Upper lobe of left lung (tissue), 6 donors: ENCODE measurements around the gene DPEP2. TPM values are rescaled to one million over a fixed set of nuclear protein-coding genes. Genes with fewer than 3 reads are reported as not detected.
A peak's percentile ranks its signal among the peaks of the same experiment; 100 is the strongest.

ENCODE experiments used
- ATAC-seq, 2 donors: fragments of 200-7000 bp; cut with Tn5 transposase; one replicate each; pipeline ENCODE4 v1.9.1; 2022; ENCODE audit warnings: mild to moderate bottlenecking in 2 of 2, moderate library complexity in 2 of 2; ENCODE audit not compliant: low FRiP score in 2 of 2
- DNase-seq, 2 donors: peaks; one replicate each; pipeline ENCODE4 v3.0.0-alpha.2; 2019 to 2020
- H3K27ac ChIP-seq, 4 donors: fragments of 200-600 bp; sonication (generic); one replicate each; pipeline ENCODE4 v1.5.1; 2016 to 2019
- H3K27me3 ChIP-seq, 4 donors: fragments of 200-600 bp; sonication (generic); one replicate each; pipeline ENCODE4 v1.5.1; 2017 to 2019
- H3K36me3 ChIP-seq, 4 donors: fragments of 200-600 bp; sonication (generic); one replicate each; pipeline ENCODE4 v1.5.1; 2016 to 2019
- H3K4me1 ChIP-seq, 4 donors: fragments of 200-600 bp; sonication (generic); one replicate each; pipeline ENCODE4 v1.5.1; 2018 to 2019
- H3K4me3 ChIP-seq, 4 donors: fragments of 200-600 bp; sonication (generic); one replicate each; pipeline ENCODE4 v1.5.1; 2017 to 2019; ENCODE audit warnings: mild to moderate bottlenecking in 2 of 4, moderate library complexity in 1 of 4
- H3K9me3 ChIP-seq, 4 donors: fragments of 200-600 bp; sonication (generic); one replicate each; pipeline ENCODE4 v1.5.1; 2018 to 2019
- EP300 ChIP-seq, 4 donors: sonication (generic); formaldehyde crosslinking; IDR thresholded peaks; one replicate each; pipeline ENCODE4 v1.5.1; 2017; ENCODE audit warnings: antibody characterized with exemption in 4 of 4, control low read depth in 2 of 4
- POLR2A ChIP-seq, 4 donors: fragments of 450-650 bp; IDR thresholded peaks; one replicate each; pipeline ENCODE4 v1.5.1; 2016 to 2017; ENCODE audit warnings: antibody characterized with exemption in 4 of 4, mild to moderate bottlenecking in 2 of 4
- POLR2AphosphoS5 ChIP-seq, 2 donors: sonication (generic); formaldehyde crosslinking; IDR thresholded peaks; one replicate each; pipeline ENCODE4 v1.5.1; 2017; ENCODE audit warnings: antibody characterized with exemption in 2 of 2
- WGBS, 2 donors: methylation state at CpG; one replicate each; pipeline ENCODE4 v1.1.5; 2017 to 2018; 5-methylcytosine and 5-hydroxymethylcytosine counted together
- total RNA-seq, 6 donors: library from RNA; depleted of rRNA in 4 of 6; stranded (reverse); fragments of >200 nt in 4 of 6; gene quantifications; one replicate each; pipeline versions ENCODE4 v1.1.0 to v1.2.1, GENCODE V29; 2016 to 2021
- TF ChIP-seq, protein P1 (sequence below), 6 experiments: fragments of 450-650 bp in 4 of 6; fragments of 200-600 bp in 2 of 6; sonication (generic) in 2 of 6; IDR thresholded peaks; one replicate each; pipeline ENCODE4 v1.5.1; 2016 to 2019; ENCODE audit warnings: antibody characterized with exemption in 6 of 6
- donor health status: DM: no; HTN: no; CAD: no; lungs with moderate emphysema.
- donor health status: DM: no; HTN: yes; CAD: no; lungs with severe emphysema.

The DPEP2 gene
- total RNA-seq, 6 donors from 2014 or later, result 7.1 to 56.6 (median 23.0) TPM

DNA sequence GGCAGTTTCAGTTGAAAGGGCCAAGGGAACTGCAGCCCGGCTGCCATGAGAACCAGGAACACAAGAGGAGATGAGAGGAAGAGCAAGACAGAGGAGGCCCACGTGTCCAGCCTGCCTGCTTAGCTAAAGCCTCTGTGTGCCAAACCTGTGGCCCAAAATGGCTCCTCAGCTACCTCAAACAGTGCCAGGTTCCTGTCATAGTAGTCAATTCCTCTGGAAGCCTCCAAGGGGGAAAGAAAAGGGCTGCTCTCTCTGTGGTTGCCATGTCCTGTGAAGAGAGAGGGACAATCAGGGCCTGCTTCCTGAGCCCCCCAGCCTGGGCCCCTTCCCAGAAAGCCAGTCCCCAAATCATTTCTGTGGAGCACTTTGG is 36.0 kb downstream of the DPEP2 start:
- DNase-seq, result no peak
- Histone ChIP-seq H3K27me3 (no peaks in the 10 kb centered on the region), H3K36me3 (peaks cover 0 to 56% (median 38%) of the 10 kb centered on the region in 4 donors), H3K27ac (peak overlapping the region; percentile 41 to 97 (median 52)), H3K9me3 (no peaks in the 10 kb centered on the region), H3K4me1 (peaks cover 74 to 86% (median 76%) of the 10 kb centered on the region in 4 donors), H3K4me3 (no peak overlapping the region)
- ATAC-seq, result no peak
- 77 to 92% methylated on average over 2 of the region's 2 CpGs for whole genome bisulfite sequencing, 2 donors
- TF ChIP-seq POLR2AphosphoS5 (IDR thresholded peaks at IDR 0.05) (no peak), POLR2A (IDR thresholded peaks at IDR 0.05) (no peak), EP300 (IDR thresholded peaks at IDR 0.05) (no peak)
- TF ChIP-seq, protein P1, sequence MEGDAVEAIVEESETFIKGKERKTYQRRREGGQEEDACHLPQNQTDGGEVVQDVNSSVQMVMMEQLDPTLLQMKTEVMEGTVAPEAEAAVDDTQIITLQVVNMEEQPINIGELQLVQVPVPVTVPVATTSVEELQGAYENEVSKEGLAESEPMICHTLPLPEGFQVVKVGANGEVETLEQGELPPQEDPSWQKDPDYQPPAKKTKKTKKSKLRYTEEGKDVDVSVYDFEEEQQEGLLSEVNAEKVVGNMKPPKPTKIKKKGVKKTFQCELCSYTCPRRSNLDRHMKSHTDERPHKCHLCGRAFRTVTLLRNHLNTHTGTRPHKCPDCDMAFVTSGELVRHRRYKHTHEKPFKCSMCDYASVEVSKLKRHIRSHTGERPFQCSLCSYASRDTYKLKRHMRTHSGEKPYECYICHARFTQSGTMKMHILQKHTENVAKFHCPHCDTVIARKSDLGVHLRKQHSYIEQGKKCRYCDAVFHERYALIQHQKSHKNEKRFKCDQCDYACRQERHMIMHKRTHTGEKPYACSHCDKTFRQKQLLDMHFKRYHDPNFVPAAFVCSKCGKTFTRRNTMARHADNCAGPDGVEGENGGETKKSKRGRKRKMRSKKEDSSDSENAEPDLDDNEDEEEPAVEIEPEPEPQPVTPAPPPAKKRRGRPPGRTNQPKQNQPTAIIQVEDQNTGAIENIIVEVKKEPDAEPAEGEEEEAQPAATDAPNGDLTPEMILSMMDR (IDR thresholded peaks at IDR 0.05), result no peak

GRCh38 chr16:67962135-67962534 is 37.1 kb downstream of the DPEP2 start:
- Histone ChIP-seq H3K27me3 (no peaks in the 10 kb centered on the region), H3K27ac (peak overlapping the region; percentile 74 to 89 (median 83)), H3K4me3 (no peak overlapping the region), H3K9me3 (no peaks in the 10 kb centered on the region), H3K36me3 (peaks cover 0 to 68% (median 43%) of the 10 kb centered on the region in 4 donors), H3K4me1 (peaks cover 70 to 78% (median 73%) of the 10 kb centered on the region in 4 donors)
- no peak for ATAC-seq
- DNase-seq, result no peak
- 94 to 95% methylated on average over 4 to 8 of the region's 8 CpGs for WGBS, 2 donors
- TF ChIP-seq, protein P1 (IDR thresholded peaks at IDR 0.05), result no peak
- TF ChIP-seq POLR2A (IDR thresholded peaks at IDR 0.05) (no peak), POLR2AphosphoS5 (IDR thresholded peaks at IDR 0.05) (no peak), EP300 (IDR thresholded peaks at IDR 0.05) (no peak)

DNA sequence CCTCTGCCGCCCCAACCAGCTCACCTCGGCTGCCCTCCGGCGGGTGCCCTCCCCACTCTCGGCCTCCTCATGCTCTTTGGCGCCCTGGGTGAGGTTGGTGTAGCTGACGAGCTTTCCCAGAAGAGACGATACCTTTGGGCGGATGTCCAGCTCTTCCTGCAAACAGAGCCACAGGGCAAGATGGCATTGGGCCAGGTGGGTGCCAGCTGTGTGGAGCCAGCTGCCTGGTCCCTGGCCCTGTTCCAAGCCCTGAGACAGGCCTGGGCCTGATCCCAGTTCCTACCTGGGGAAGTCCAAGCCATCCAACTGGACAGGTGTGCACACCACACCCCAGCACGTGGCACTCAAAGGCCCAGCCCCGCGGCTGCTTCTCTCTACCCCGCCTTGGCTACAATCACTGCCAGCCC is 37.7 kb downstream of the DPEP2 start:
- peak overlapping the region; percentile 74 to 89 (median 83) for H3K27ac ChIP-seq
- ATAC-seq, result no peak
- no peak overlapping the region for H3K4me3 ChIP-seq

DNA sequence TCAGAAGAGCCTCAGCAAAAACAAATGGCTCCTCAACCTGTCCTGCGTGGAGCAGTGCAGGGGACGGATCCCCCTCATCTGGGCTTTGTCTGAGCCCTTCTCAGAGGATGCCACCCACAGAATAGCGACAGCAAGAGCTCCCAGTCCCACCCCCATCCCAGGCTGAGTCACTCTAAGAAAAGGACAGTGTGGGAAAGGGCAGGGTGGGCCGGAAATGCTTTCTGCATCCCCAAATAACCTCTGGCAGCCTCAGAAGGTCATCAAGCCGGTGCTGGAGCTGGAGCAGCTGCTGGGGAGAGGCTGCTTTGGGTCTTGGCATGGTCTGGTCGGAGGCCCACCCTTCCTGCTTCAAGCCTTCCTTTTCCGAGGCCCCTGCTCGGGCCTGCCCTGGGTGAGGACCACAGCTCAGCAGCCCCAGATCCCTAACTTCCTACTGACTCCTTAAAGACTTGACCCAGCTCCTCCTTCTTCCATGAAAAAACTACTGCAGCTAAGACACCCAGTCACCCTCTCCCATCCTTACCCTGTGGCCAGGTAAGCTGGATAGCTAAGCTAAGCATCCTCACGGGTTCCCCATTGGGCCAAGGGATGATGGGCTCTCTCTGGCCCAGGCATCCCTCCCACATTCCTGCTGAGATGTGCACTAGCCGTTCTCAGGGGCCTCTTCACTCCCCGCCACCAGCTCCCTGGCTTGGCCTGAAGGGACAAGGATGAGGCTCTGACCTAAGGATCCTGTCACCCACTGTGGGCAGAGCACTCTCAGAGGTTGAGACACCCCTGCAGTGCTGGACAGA is 39.6 kb downstream of the DPEP2 start:
- TF ChIP-seq POLR2AphosphoS5 (IDR thresholded peaks at IDR 0.05) (peak; percentile 71 to 85), POLR2A (IDR thresholded peaks at IDR 0.05) (no peak), EP300 (IDR thresholded peaks at IDR 0.05) (peak in 2 of 4 donors; percentile 65 to 92)
- TF ChIP-seq, protein P1 (IDR thresholded peaks at IDR 0.05), result no peak
- Histone ChIP-seq H3K27ac (peak overlapping the region; percentile 74 to 89 (median 83)), H3K36me3 (peaks cover 0 to 89% (median 58%) of the 10 kb centered on the region in 4 donors), H3K9me3 (no peaks in the 10 kb centered on the region), H3K4me1 (peaks cover 48 to 60% (median 57%) of the 10 kb centered on the region in 4 donors), H3K27me3 (no peaks in the 10 kb centered on the region), H3K4me3 (no peak overlapping the region)
- peak; percentile 19 to 51 for DNase-seq
- peak; percentile 68 to 84 for ATAC-seq
- WGBS, 2 donors, result 48 to 58% methylated on average over 6 to 9 of the region's 11 CpGs

More for the DNA sequence above, 37.7 kb downstream of the DPEP2 start:
- peaks cover 64 to 73% (median 67%) of the 10 kb centered on the region in 4 donors for H3K4me1 ChIP-seq
- TF ChIP-seq POLR2A (IDR thresholded peaks at IDR 0.05) (no peak), POLR2AphosphoS5 (IDR thresholded peaks at IDR 0.05) (peak in 1 of 2 donors; percentile 5)
- no peaks in the 10 kb centered on the region for H3K9me3 ChIP-seq
- no peaks in the 10 kb centered on the region for H3K27me3 ChIP-seq
- peak in 1 of 2 donors; percentile 82 for DNase-seq
- WGBS, 2 donors, result 63 to 76% methylated on average over 9 to 10 of the region's 13 CpGs
- peaks cover 0 to 73% (median 45%) of the 10 kb centered on the region in 4 donors for H3K36me3 ChIP-seq

DNA sequence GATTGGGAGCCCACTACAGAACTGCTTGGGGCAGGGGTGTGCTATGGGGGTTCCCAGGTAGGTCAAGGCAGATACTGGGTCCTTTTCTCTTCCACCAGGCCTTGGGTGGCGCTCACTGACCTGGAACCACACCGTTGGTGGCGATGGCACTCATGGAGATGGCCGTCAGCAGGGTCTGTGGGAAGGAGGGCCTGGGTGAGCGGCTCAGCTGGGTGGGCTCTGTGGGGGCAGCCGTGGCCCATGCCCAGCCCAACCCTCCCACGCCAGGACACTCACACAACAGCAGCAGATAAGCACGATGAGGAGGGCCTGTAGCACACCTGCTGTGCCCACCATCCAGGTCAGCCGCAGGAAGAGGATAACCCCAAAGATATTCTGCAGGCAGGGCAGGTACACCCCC is 41.7 kb downstream of the DPEP2 start:
- ATAC-seq (no peak), DNase-seq (no peak)
- TF ChIP-seq, protein P1 (IDR thresholded peaks at IDR 0.05), result no peak
- TF ChIP-seq POLR2AphosphoS5 (IDR thresholded peaks at IDR 0.05) (no peak), EP300 (IDR thresholded peaks at IDR 0.05) (no peak), POLR2A (IDR thresholded peaks at IDR 0.05) (no peak)
- H3K36me3 ChIP-seq, result peaks cover 8 to 98% (median 69%) of the 10 kb centered on the region in 4 donors
- peak overlapping the region; percentile 69 to 89 (median 83) for H3K27ac ChIP-seq
- WGBS, 2 donors, result 95 to 98% methylated on average over 8 to 9 of the region's 9 CpGs
- peaks cover 30 to 41% (median 39%) of the 10 kb centered on the region in 4 donors for H3K4me1 ChIP-seq
- no peaks in the 10 kb centered on the region for H3K27me3 ChIP-seq
- no peaks in the 10 kb centered on the region for H3K9me3 ChIP-seq
- no peak overlapping the region for H3K4me3 ChIP-seq
